ENCODE data around the gene CAMTA1. TPM values are rescaled to one million over a fixed set of nuclear protein-coding genes. Genes with fewer than 3 reads are reported as not detected.

CAMTA1 gene
- total RNA-seq, 1 experiment from 2014 or later, result 69.5 TPM

GRCh38 chr1:7220007-7220406 lies 434.8 kb downstream of the CAMTA1 start:
- ChIA-PET CTCF (no interaction called here), POLR2A (no interaction called here), RAD21 (ENCODE audit: low non-redundant PET in 1 of 2, low total read pairs in 2 of 2, uncharacterized antibody in 2 of 2, unreplicated experiment in 2 of 2) (no interaction called here)
- Histone ChIP-seq H3K36me3 (ENCODE audit: control insufficient read depth in 1 of 2, insufficient read depth in 2 of 2, low read length in 2 of 2) (no peaks in the 10 kb centered on the region), H4K20me1 (ENCODE audit: insufficient read depth) (no peaks in the 10 kb centered on the region), H3K27me3 (ENCODE audit: insufficient read depth, low read length) (no peaks in the 10 kb centered on the region), H3K9ac (ENCODE audit: low read length) (no peak overlapping the region), H3K4me2 (ENCODE audit: low read length) (no peak overlapping the region), H3K27ac (ENCODE audit: low read depth, low read length) (no peak overlapping the region), H3K4me3 (replicated peaks in 1 of 2; ENCODE audit: low read depth in 1 of 2, low read length in 2 of 2) (no peak overlapping the region), H2AFZ (ENCODE audit: low read depth, low read length, poor library complexity, severe bottlenecking) (no peak overlapping the region), H3K79me2 (ENCODE audit: insufficient read depth, low read length) (no peaks in the 10 kb centered on the region), H3K9me3 (ENCODE audit: control insufficient read depth in 1 of 2, insufficient read depth in 1 of 2, low read depth in 1 of 2, low read length in 2 of 2) (no peaks in the 10 kb centered on the region), H3K9me2 (ENCODE audit: insufficient read depth) (no peaks in the 10 kb centered on the region), H3K4me1 (ENCODE audit: control insufficient read depth in 1 of 2, insufficient read depth in 2 of 2, low read length in 2 of 2) (peaks cover 5 to 16% of the 10 kb centered on the region in 2 experiments; a peak in 3 of 4 replicates)
- DNase-seq (ENCODE audit: low read depth, low spot score), result no peak
- TF ChIP-seq ZBTB33 (IDR thresholded peaks at IDR 0.05; ENCODE audit: extremely low read depth, insufficient replicate concordance, low read length), result no peak
- TF ChIP-seq ZFX (IDR thresholded peaks at IDR 0.05), result no peak
- TF ChIP-seq FOSL1 (IDR thresholded peaks at IDR 0.05; ENCODE audit: low read depth), result no peak
- no peak for TF ChIP-seq EZH2phosphoT487 (IDR thresholded peaks at IDR 0.05; ENCODE audit: borderline replicate concordance)
- no peak for TF ChIP-seq SRF (IDR thresholded peaks at IDR 0.05; ENCODE audit: low read depth)
- TF ChIP-seq ZNF274 (IDR thresholded peaks at IDR 0.05; ENCODE audit: low read depth, low read length), result no peak
- no peak for TF ChIP-seq TCF7L2 (IDR thresholded peaks at IDR 0.05; ENCODE audit: borderline replicate concordance, extremely low read depth, insufficient read depth, insufficient read length)
- TF ChIP-seq ATF3 (IDR thresholded peaks at IDR 0.05), result no peak
- no peak for TF ChIP-seq POLR2A (IDR thresholded peaks at IDR 0.05; ENCODE audit: borderline replicate concordance, extremely low read depth, insufficient read depth, insufficient read length)
- no peak for TF ChIP-seq EZH2 (IDR thresholded peaks at IDR 0.05)
- no peak for TF ChIP-seq MAX (IDR thresholded peaks at IDR 0.05)
- no peak for TF ChIP-seq CEBPB (IDR thresholded peaks at IDR 0.05; ENCODE audit: low read depth)
- no peak for TF ChIP-seq ELF1 (IDR thresholded peaks at IDR 0.05; ENCODE audit: borderline replicate concordance, low read depth)
- no peak for TF ChIP-seq YY1 (IDR thresholded peaks at IDR 0.05; ENCODE audit: extremely low read depth, insufficient replicate concordance, low read depth, low read length)
- TF ChIP-seq EGR1 (IDR thresholded peaks at IDR 0.05; ENCODE audit: low read depth), result no peak
- no peak for TF ChIP-seq RAD21 (IDR thresholded peaks at IDR 0.05; ENCODE audit: low read depth)
- no peak for TF ChIP-seq REST (IDR thresholded peaks at IDR 0.05; ENCODE audit: low read depth)
- ATAC-seq, result no peak
- intact Hi-C loops (cut with micrococcal nuclease), result loop anchor here (10.0 kb wide), 1 partner anchor 255 kb away; no protein-coding TSS in a partner anchor
- no TSS peak for BruUV-seq (replicated peaks)

Data from HCT116 (cell line).